GM18858 (cell line): Measurements from ENCODE around the gene TCHH.
"Not testable (repeated sequence)": the region's sequence is repeated elsewhere in the genome, so short reads cannot be mapped to it uniquely, and the experiment has no call there.

Experiments
- ATAC-seq: cut with Tn5 transposase; IDR thresholded peaks from one replicate; pipeline ENCODE4 v1.9.1; 2021; ENCODE audit not compliant: unreplicated experiment

TCHH gene

DNA sequence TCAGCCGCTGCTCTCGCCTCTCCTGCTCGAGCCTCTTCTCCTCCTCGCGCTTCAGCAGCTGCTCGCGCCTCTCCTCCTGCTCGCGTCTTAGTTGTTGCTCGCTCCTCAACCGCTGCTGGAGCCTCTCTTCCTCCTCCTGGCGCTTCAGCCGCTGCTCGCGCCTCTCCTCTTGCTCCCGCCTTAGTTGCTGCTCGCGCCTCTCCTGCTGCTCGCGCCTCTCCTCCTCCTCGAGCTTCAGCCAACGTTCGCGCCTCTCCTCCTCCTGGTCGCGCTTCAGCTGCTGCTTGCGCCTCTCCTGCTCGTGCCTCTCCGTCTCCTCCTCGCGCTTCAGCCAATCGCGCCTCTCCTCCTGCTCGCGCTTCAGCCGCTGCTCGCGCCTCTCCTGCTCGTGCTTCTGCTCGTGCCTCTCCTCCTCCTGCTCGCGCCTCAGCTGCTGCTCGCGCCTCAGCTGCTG lies 3.7 kb downstream of the TCHH start:
- no peak for ATAC-seq

DNA sequence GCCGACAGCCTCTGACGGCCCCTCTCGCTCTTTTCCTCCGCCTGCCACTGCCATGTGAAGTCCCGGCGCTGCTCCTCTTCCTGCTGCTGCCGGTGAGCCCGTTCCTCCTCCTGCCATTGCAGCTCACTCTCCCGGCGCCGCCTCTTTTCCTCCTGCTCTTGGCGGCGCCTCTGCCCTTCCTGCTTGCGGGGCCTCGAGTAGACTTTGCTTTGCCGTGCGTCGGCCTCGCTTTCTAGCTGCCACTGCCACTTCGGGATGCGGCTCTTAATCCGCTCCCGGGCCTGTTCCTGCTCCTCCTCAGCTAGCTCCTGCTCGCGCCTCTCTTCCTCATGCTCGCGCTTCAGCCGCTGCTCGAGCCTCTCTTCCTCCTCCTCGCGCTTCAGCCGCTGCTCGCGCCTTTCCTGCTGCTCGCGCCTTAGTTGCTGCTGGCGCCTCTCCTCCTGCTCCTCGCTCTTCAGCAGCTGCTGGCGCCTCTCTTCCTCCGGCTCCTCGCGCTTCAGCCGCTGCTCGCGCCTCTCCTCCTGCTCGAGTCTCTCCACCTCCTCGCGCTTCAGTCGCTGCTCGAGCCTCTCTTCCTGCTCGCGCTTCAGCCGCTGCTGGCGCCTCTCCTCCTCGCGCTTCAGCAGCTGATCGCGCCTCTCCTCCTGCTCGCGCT lies 4.3 kb downstream of the TCHH start:
- no peak for ATAC-seq

GRCh38 chr1:152110365-152110859 lies 4.8 kb downstream of the TCHH start:
- no peak for ATAC-seq

DNA sequence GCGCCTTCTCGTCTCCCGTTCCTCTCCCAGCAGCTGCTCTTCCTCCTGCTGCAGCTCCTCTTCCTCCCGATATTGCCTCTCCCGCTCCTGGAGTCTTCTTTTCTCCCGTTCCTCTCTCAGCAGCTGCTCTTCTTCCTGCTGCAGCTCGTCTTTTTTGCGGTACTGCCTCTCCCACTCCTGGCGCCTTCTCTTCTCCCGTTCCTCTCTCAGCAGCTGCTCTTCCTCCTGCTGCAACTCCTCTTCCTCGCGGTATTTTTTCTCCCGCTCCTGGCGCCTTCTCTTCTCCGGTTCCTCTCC lies 5.3 kb downstream of the TCHH start:
- no peak for ATAC-seq

GRCh38 chr1:152109231-152109997 lies 5.8 kb downstream of the TCHH start:
- no peak for ATAC-seq

DNA sequence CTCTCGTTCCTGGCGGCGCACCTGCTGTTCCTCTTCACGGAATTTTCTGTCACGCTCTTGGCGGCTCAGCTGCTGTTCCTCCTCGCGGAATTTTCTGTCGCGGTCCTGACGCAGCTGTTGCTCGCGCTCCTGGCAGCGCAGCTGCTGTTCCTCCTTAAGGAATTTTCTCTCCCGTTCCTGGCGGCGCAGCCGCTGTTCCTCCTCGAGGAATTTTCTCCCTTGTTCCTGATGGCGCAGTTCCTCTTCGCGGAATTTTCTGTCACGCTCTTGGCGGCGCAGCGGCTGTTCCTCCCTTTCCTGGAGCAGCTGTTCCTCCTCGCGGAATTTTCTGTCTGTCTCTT lies 6.4 kb downstream of the TCHH start:
- ATAC-seq: no peak

- no peak for ATAC-seq
Observed at GRCh38 chr1:152107984-152108881, 7.0 kb downstream of the TCHH start.

DNA sequence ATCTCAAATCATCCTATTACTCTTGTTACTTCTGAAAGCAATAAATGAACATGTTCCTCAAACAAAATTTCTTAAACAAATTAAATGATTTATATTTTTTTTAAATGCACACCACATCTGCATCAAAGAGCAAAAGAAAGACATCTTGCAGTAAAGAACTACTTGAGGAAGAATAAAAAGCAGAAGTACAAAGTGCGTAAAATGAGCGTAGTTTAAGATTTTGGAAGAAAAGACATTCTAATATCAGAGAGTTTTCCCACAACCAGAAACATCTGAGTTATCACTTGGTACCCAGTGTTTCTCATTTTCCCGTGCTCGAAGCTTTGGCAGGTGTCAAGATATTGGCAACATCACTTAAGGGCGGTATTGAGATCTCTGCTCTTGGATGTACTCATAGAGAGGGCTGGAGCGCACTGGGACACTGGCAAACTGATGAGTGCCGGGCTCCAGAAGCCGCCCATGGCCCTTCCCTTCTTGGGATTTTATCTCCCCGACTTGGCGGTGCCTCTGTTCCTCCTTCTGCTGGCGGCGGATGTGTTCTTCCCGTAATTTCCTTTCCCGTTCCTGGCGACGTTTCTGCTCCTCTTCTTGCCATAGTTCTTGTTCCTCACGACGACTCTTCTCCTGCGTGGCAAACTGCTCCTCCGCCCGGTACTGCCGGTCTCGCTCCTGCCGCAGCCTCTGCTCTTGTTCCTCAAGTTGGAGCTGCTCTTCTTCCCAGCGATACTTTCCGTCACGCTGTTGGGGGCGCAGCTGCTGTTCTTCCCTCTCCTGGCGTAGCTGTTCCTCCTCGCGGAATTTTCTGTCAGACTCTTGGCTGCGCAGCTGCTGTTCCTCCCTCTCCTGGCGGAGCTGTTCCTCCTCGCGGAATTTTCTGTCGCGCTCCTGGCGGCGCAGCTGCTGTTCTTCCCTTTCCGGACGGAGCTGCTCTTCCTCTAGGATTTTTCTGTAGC lies 7.9 kb downstream of the TCHH start:
- ATAC-seq: no peak

DNA sequence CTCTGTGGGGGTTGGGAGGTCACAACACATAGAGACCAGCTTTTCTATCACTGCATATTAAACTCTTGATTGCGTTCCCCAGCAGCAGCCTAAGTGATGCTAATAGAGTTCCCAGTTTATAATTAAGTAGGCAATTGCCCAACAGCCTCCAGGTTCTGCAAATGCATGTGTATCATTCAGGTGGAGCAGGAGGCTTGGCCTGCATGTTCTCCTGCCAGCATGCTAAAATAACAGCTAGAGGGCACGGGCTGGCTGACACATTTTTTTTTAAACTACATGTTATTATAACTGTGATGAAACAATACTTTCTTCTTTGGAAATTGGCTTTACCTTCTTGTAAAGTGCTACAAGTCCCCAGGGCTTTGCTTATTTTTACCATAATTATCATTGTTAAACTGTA lies 10.4 kb downstream of the TCHH start:
- ATAC-seq: no peak

- ATAC-seq: no peak
Observed at GRCh38 chr1:152096931-152097330, 18.3 kb downstream of the TCHH start.

- ATAC-seq: no peak
Observed at GRCh38 chr1:152089014-152089674, 26.1 kb downstream of the TCHH start, which contains the start of gene TCHHL1. Gene TCHHL1 (minus strand): TSS chr1:152089064. CDS start chr1:152088143, 921 bp downstream.

DNA sequence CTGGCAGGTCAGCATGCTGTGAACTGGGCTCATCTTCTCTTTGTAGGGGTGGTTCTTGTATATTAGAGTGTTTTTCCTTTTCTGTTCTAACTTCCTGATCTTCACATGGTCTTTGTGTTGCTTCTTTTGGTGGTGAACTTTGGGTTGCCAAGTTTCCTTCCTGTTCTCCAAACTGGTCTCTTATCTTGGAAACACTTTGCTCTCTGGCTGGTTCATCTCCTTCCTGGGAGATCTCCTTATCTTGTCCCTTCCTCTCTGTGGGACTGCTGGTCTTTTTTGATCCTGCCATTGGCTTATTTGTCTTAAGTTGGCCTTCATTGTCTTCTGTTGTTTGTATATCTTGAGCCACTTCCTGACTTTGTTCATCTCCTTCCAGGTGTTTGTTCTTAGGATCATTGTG lies 28.5 kb downstream of the TCHH start:
- no peak for ATAC-seq

DNA sequence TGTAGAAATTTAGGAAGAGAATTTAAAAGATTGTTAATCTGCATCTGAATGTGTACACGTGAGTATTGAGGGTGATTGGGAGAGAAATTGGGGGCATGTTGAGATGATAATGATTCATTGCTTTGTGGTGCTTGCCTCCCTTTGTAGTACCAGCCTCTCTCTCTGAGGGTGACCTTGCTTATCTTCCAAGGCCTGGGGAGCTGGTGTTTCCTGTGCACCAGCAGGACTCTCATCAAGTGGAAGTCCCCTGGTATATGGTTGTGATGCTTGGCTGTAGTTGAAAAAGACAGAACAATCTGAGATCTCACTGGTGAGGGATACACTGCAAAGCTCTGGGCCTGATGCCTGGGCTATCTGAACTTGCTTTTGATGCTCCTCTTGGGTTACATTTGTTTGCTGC lies 30.4 kb downstream of the TCHH start:
- no peak for ATAC-seq

DNA sequence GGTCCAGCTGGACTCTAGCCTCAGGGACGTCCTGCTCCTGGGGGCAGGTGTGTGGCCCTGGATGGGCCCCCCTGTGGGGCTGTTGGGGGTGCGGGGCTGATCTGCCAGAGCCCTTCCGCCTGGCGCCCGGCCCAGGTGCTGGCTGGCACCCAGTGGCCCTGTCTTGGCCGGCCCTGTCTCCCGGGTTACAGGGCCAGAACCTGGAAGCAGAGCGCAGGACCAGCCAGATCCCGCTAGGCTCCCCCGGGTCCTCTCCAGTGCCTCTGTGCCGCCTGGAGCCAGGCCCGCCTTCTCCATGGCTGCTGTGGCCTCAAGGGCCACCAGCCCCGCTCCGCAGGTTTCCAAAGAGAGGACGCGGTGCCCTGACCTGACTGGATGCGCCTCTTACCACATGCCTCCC lies 34.2 kb downstream of the TCHH start:
- not testable (repeated sequence) for ATAC-seq

DNA sequence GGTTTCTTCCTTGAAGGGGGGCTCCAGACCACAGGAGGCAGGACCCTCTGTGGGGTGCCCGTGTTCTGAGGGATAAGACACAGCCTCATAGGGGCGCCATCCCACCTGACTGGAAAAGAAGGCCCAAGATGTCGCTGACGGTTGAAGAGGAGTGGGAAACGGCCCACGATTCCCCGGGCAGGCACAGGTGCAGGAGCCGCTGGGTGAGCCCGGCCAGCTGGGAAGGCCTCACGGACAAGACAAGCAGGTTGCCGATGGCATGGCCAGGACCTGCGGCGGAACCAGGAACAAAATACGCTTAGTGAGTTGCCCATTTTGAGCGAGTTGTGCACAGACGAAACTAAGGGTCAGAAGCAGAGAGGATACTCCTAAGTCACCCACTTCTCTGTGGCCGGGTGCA lies 34.8 kb downstream of the TCHH start:
- ATAC-seq: not testable (repeated sequence)

- no peak for ATAC-seq
Observed at GRCh38 chr1:152078831-152079441, 36.3 kb downstream of the TCHH start.

DNA sequence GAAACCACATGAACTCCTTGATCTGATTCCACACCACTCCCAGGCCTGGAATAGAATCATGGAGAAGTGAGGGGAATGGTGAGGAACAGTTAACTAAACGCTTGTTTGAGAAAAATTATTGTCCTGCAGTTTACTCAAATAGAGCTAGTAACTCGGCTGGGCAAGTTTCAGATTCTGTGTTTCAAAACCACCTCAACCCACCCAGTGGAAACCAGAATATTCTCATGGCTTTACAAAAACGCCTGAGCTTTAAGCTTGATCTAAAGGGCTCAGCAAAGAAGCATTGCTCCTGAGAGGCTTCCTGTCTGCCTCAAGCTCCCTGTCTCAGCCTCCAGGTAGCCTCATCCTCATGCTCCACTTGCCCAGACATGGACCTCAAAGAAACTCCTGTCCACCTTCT lies 42.9 kb downstream of the TCHH start:
- ATAC-seq: no peak

DNA sequence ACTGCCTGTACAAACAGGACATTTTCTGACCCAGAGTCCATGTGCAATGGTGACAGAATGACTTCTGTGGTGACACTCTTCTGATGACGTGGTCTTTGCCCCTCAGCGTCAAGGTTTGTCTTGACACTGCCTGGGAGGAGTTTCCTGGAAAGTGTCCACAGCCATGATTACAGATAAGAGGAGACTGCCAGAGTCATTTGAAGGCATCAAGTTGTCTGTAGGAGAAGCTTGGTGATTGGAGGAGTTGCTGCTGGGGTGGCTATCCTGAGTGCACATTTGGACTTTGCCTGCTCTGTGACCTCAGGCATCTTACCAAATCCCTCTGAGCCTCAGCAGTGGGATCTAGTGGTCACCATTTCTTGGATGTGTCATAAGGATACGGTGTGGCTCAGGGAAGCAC lies 44.1 kb downstream of the TCHH start:
- no peak for ATAC-seq

DNA sequence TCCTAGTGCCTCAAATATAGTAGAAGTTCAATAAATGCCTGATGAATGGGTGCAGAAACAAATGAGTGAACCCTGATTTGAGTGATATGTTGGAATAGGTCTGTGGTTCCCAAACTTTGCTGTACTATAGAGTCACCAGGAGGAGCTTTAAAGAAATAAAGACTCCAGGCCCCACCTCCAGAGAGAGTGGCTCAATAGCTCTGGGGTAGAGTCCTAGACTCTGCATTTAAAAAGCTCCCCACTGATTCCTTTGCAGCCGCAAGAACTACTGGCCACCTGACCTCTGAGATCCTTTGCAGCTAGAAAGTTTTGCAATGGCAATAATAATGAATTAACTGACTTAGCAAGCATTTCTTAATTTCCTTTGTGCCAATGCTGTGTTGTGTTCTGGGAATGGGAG lies 47.3 kb downstream of the TCHH start:
- no peak for ATAC-seq

- no peak for ATAC-seq
Observed at GRCh38 chr1:152067150-152067549, 48.1 kb downstream of the TCHH start.
